Endodermal cell (in vitro differentiated cells): ENCODE data around the gene NAIF1. TPM values are rescaled to one million over a fixed set of nuclear protein-coding genes. Genes with fewer than 3 reads are reported as not detected.

Source experiments
- DNase-seq: peaks from one replicate; pipeline ENCODE4 v3.0.0-alpha.2; 2017
- H3K27ac ChIP-seq: 2 replicates; pipeline ENCODE4 v1.5.1; 2013; ENCODE audit warnings: mild to moderate bottlenecking, low read depth, low read length, moderate library complexity
- H3K27me3 ChIP-seq: 2 replicates; pipeline ENCODE4 v1.6.1; 2013; ENCODE audit warnings: mild to moderate bottlenecking, low read length, moderate library complexity; ENCODE audit not compliant: insufficient read depth, control insufficient read depth, poor library complexity, severe bottlenecking
- H3K36me3 ChIP-seq: 2 replicates; pipeline ENCODE4 v1.7.0; 2013; ENCODE audit warnings: mild to moderate bottlenecking, low read length, moderate library complexity; ENCODE audit not compliant: control insufficient read depth, insufficient read depth
- H3K4me1 ChIP-seq: one replicate; pipeline ENCODE4 v1.7.0; 2013; ENCODE audit warnings: low read length; ENCODE audit not compliant: control insufficient read depth, insufficient read depth
- H3K4me3 ChIP-seq: 2 replicates; pipeline ENCODE4 v1.5.1; 2013; ENCODE audit warnings: mild to moderate bottlenecking, low read length, moderate library complexity
- H3K9ac ChIP-seq: 2 replicates; pipeline ENCODE4 v1.6.1; 2013; ENCODE audit warnings: mild to moderate bottlenecking, low read length, moderate library complexity; ENCODE audit not compliant: poor library complexity, severe bottlenecking; ENCODE audit errors: extremely low read depth
- H3K9me3 ChIP-seq: 2 replicates; pipeline ENCODE4 v1.6.1; 2013; ENCODE audit warnings: mild to moderate bottlenecking, low read length, moderate library complexity; ENCODE audit not compliant: control insufficient read depth
- H3K27ac Mint-ChIP-seq: 2 replicates; pipeline ENCODE4 v1.8.0; 2020; ENCODE audit warnings: mixed read lengths
- H3K27me3 Mint-ChIP-seq: 2 replicates; pipeline ENCODE4 v1.8.0; 2021; ENCODE audit warnings: mild to moderate bottlenecking, mixed read lengths; ENCODE audit not compliant: insufficient read depth
- H3K36me3 Mint-ChIP-seq: 2 replicates; pipeline ENCODE4 v1.8.0; 2020; ENCODE audit warnings: low read depth, mixed read lengths
- H3K4me1 Mint-ChIP-seq: 2 replicates; pipeline ENCODE4 v1.8.0; 2020; ENCODE audit warnings: mixed read lengths
- H3K4me3 Mint-ChIP-seq: 2 replicates; pipeline ENCODE4 v1.8.0; 2020; ENCODE audit warnings: mild to moderate bottlenecking, moderate library complexity, mixed read lengths
- H3K9me3 Mint-ChIP-seq: 2 replicates; pipeline ENCODE4 v1.8.0; 2020; ENCODE audit warnings: mild to moderate bottlenecking, mixed read lengths
- WGBS, 2 experiments: methylation state at CpG; one replicate each; pipeline versions ENCODE4 v1.1.5 to v1.1.7; 2013; ENCODE audit warnings: missing lambda C conversion rate in 2 of 2, mixed read lengths in 1 of 2; ENCODE audit not compliant: insufficient coverage in 1 of 2, insufficient read length in 1 of 2; 5-methylcytosine and 5-hydroxymethylcytosine counted together
- total RNA-seq, 2 donors: library from RNA; stranded (reverse); fragmentation: NEBNext Ultra II Directional in 1 of 2; extraction: Animal tissue kit (Norgen Biotek cat#: 25700) in 1 of 2; gene quantifications; 2 replicates in 1 of 2; 3 replicates in 1 of 2; pipeline ENCODE4 v1.2.1, GENCODE V29; 2021
- TF ChIP-seq, protein P1 (sequence below): fragments of 200-600 bp; sonication (generic); conservative IDR thresholded peaks from 2 replicates; pipeline ENCODE4 v1.5.0; 2021; ENCODE audit warnings: antibody characterized with exemption, mild to moderate bottlenecking

Gene NAIF1
- total RNA-seq, 2 donors from 2014 or later, result 6.2 to 6.6 TPM

DNA sequence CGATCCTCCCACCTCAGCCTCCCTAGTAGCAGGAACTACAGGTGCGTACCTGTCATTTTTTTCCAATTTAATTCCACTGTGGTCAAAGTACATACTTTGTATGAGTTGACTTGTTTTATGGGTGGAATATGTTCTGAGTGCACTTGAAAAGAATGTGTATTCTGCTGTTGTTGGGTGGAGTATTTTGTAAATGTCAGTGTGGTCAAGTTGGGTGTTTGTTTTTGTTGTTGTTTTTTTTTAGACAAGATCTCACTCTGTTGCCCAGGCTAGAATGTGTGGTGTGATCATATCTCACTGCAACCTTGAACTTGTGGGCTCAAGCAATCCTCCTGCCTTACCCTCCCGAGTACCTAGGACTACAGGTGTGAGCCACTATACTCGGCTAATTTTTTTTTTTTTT is 18.8 kb upstream of the NAIF1 start:
- no peak overlapping the region for H3K27ac ChIP-seq
- Mint-ChIP-seq H3K4me3 (no peak overlapping the region), H3K4me1 (peaks cover 8% of the 10 kb centered on the region), H3K27me3 (no peaks in the 10 kb centered on the region), H3K9me3 (no peaks in the 10 kb centered on the region), H3K27ac (no peak overlapping the region), H3K36me3 (peaks cover 8% of the 10 kb centered on the region)
- whole genome bisulfite sequencing, 2 experiments, result 84 to 92% methylated on average over 3 to 4 of the region's 4 CpGs
- H3K9me3 ChIP-seq, result no peaks in the 10 kb centered on the region
- no peaks in the 10 kb centered on the region for H3K27me3 ChIP-seq
- H3K4me3 ChIP-seq, result no peak overlapping the region
- no peak overlapping the region for H3K9ac ChIP-seq
- no peak for DNase-seq
- H3K4me1 ChIP-seq, result no peaks in the 10 kb centered on the region
- TF ChIP-seq, protein P1, sequence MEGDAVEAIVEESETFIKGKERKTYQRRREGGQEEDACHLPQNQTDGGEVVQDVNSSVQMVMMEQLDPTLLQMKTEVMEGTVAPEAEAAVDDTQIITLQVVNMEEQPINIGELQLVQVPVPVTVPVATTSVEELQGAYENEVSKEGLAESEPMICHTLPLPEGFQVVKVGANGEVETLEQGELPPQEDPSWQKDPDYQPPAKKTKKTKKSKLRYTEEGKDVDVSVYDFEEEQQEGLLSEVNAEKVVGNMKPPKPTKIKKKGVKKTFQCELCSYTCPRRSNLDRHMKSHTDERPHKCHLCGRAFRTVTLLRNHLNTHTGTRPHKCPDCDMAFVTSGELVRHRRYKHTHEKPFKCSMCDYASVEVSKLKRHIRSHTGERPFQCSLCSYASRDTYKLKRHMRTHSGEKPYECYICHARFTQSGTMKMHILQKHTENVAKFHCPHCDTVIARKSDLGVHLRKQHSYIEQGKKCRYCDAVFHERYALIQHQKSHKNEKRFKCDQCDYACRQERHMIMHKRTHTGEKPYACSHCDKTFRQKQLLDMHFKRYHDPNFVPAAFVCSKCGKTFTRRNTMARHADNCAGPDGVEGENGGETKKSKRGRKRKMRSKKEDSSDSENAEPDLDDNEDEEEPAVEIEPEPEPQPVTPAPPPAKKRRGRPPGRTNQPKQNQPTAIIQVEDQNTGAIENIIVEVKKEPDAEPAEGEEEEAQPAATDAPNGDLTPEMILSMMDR, result no peak
- no peaks in the 10 kb centered on the region for H3K36me3 ChIP-seq

DNA sequence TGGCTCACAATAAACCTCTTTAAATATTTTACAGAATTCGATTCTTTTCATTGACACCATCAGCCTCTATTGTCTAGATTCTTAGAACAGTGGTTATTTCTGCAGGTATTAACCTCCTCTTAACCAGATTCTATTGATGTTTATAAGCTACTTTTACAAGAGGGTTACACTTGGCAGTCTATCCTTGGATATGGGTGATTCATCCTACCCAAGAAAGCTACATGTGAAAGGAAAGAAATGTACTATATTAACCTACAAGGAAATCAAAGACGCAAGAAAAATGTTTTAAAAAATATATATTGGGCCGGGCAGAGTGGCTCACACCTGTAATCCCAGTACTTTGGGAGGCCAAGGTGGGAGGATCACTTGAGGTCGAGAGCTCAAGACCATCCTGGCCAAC is 17.6 kb upstream of the NAIF1 start:
- DNase-seq, result no peak
- no peak overlapping the region for H3K27ac ChIP-seq
- no peak overlapping the region for H3K4me3 ChIP-seq
- Mint-ChIP-seq H3K9me3 (no peaks in the 10 kb centered on the region), H3K27me3 (no peaks in the 10 kb centered on the region), H3K4me3 (no peak overlapping the region), H3K27ac (no peak overlapping the region), H3K36me3 (peaks cover 8% of the 10 kb centered on the region), H3K4me1 (peaks cover 5% of the 10 kb centered on the region)
- no peaks in the 10 kb centered on the region for H3K9me3 ChIP-seq
- no peak overlapping the region for H3K9ac ChIP-seq
- no peaks in the 10 kb centered on the region for H3K27me3 ChIP-seq
- TF ChIP-seq, protein P1, result no peak
- no peaks in the 10 kb centered on the region for H3K36me3 ChIP-seq
- WGBS, 2 experiments, result 88 to 100% methylated on average over 2 to 4 of the region's 4 CpGs
- H3K4me1 ChIP-seq, result no peaks in the 10 kb centered on the region

DNA sequence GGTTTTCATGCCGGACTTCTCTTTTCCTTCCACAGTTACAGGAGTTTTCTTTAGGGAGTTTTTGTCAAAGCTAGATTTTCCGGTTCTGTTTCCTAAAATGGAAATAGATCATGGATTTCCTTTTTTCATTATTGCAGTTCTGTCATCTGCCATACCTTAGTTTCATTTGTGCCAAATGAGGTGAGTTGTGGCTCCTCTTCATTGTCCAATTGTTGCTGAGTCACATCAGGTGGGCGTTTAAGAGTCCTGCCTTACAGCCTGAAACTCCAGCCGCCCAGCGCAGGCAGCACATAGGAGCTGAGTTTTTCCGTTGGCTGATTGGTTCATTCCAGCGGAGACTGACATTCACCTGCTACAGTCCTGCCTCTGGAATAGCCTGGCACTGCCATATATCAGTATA is 15.0 kb upstream of the NAIF1 start:
- no peaks in the 10 kb centered on the region for H3K27me3 ChIP-seq
- peaks cover 19% of the 10 kb centered on the region for H3K4me1 Mint-ChIP-seq
- no peak for DNase-seq
- no peaks in the 10 kb centered on the region for H3K27me3 Mint-ChIP-seq
- no peak overlapping the region for H3K9ac ChIP-seq
- TF ChIP-seq, protein P1, result no peak
- peaks cover 3% of the 10 kb centered on the region for H3K4me1 ChIP-seq
- peaks cover 13% of the 10 kb centered on the region for H3K36me3 Mint-ChIP-seq
- 89 to 94% methylated on average over 6 to 7 of the region's 7 CpGs for WGBS, 2 experiments
- H3K4me3 ChIP-seq, result no peak overlapping the region
- H3K4me3 Mint-ChIP-seq, result no peak overlapping the region
- no peaks in the 10 kb centered on the region for H3K9me3 Mint-ChIP-seq
- H3K27ac Mint-ChIP-seq, result peak overlapping the region; percentile 87
- no peak overlapping the region for H3K27ac ChIP-seq
- no peaks in the 10 kb centered on the region for H3K36me3 ChIP-seq
- H3K9me3 ChIP-seq, result no peaks in the 10 kb centered on the region
